Measurements from ENCODE around the gene SLC16A10.
"Not testable (repeated sequence)": the region's sequence is repeated elsewhere in the genome, so short reads cannot be mapped to it uniquely, and the experiment has no call there.

SLC16A10 gene

DNA sequence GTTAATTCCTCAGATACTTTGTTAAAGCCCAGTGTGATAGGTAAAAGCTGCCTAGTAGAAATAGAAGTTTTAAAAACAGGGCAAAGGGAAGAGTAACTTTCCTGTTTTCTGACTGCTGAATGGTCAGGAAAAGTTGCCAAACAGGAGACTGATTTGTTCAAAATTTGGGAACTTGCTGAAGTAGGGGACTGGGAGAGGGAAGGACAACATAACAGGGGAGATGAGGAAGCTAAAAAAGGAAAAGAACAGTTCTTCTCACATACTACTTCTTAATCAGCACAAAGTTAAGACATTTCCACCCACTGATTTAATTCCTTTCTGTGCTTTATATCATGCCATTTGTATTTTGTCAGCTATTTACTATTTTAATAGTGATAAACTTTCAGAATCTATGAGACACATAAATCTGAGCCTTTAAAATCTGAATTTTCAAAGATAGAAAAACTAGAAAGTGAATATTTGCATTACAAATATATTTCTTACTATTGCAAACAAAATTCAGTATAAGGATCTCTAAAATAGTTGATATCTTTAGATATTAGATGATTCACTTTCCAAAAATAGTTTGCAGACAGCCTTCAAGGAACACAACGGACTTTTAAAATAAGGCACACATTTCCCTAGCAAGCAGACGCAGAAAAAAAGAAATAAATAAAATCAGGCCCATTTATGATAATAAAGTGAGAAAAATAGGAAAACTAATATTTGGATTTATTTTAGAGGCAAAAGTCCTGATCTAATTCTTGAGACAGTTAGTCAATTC is 36.9 kb upstream of the SLC16A10 start:
- TF ChIP-seq FOXA1 (IDR thresholded peaks at IDR 0.05) (no peak), FOXM1 (IDR thresholded peaks at IDR 0.05; ENCODE audit: borderline replicate concordance) (no peak), NFRKB (IDR thresholded peaks at IDR 0.05) (no peak), ELF4 (IDR thresholded peaks at IDR 0.05) (no peak), HDGF (IDR thresholded peaks at IDR 0.05; ENCODE audit: borderline replicate concordance) (no peak), CTBP1 (IDR thresholded peaks at IDR 0.05; ENCODE audit: borderline replicate concordance) (no peak), ZNF384 (IDR thresholded peaks at IDR 0.05) (no peak), LEF1 (IDR thresholded peaks at IDR 0.05; ENCODE audit: borderline replicate concordance) (no peak), SUZ12 (IDR thresholded peaks at IDR 0.05) (no peak), SP1 (IDR thresholded peaks at IDR 0.05) (no peak), BHLHE40 (IDR thresholded peaks at IDR 0.05; ENCODE audit: borderline replicate concordance) (no peak), TARDBP (IDR thresholded peaks at IDR 0.05) (no peak), FOXK2 (IDR thresholded peaks at IDR 0.05) (no peak), ARNT (IDR thresholded peaks at IDR 0.05) (no peak), L3MBTL2 (conservative IDR thresholded peaks at IDR 0.05) (no peak)
- TF ChIP-seq, protein P1, sequence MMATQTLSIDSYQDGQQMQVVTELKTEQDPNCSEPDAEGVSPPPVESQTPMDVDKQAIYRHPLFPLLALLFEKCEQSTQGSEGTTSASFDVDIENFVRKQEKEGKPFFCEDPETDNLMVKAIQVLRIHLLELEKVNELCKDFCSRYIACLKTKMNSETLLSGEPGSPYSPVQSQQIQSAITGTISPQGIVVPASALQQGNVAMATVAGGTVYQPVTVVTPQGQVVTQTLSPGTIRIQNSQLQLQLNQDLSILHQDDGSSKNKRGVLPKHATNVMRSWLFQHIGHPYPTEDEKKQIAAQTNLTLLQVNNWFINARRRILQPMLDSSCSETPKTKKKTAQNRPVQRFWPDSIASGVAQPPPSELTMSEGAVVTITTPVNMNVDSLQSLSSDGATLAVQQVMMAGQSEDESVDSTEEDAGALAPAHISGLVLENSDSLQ (IDR thresholded peaks at IDR 0.05) = no peak
- no peak for DNase-seq (ENCODE audit: extremely low spot score)
- CTCF ChIA-PET = no interaction called here
- POLR2A ChIA-PET = no interaction called here

GRCh38 chr6:111052171-111052570 is 35.1 kb upstream of the SLC16A10 start:
- POLR2A ChIA-PET = interaction anchor here (0.9 kb wide), 1 partner anchor 9 kb away, joined by 3 read pairs; no protein-coding TSS in a partner anchor
- CTCF ChIA-PET = no interaction called here
- DNase-seq (ENCODE audit: extremely low spot score) = no peak
- TF ChIP-seq BHLHE40 (IDR thresholded peaks at IDR 0.05; ENCODE audit: borderline replicate concordance) (no peak), FOXM1 (IDR thresholded peaks at IDR 0.05; ENCODE audit: borderline replicate concordance) (no peak), FOXK2 (IDR thresholded peaks at IDR 0.05) (no peak), LEF1 (IDR thresholded peaks at IDR 0.05; ENCODE audit: borderline replicate concordance) (no peak), L3MBTL2 (conservative IDR thresholded peaks at IDR 0.05) (no peak), SUZ12 (IDR thresholded peaks at IDR 0.05) (no peak), SP1 (IDR thresholded peaks at IDR 0.05) (no peak), ARNT (IDR thresholded peaks at IDR 0.05) (no peak), FOXA1 (IDR thresholded peaks at IDR 0.05) (no peak), ELF4 (IDR thresholded peaks at IDR 0.05) (no peak), HDGF (IDR thresholded peaks at IDR 0.05; ENCODE audit: borderline replicate concordance) (no peak)
- TF ChIP-seq, protein P1 (IDR thresholded peaks at IDR 0.05) = no peak

DNA sequence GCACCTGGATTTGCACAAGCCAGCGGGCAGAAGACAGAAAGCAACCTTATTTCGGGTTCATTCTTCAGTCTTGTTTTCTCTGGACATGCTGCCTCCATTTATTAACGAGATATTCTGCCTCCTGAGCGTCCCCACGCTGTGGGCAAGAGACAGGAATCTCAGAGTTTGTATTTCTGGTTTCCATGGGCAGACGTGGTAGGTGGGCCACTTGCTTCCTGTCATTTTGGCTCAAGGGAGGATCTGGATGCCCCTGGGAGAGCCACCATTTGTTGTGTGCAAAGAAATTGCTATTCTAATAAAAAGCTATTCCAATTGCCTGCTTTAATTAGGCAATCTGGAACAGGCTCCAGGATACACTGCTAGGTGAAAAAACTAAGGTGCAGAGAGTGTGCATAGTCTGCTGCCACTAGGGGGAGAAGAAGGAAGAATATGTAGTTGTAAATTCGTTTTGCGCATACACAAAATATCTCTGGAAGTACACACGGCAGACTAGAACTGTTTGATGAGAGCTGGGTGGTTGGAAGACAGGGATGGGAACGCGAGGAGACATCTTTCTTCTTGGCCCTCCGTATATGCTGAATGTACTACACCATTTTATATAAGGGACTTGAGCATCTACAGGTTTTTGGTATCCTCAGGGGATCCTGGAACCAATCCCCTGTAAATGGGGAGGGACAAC is 30.1 kb upstream of the SLC16A10 start:
- DNase-seq (ENCODE audit: extremely low spot score) = peak; percentile 76
- no peak for TF ChIP-seq HDGF (IDR thresholded peaks at IDR 0.05; ENCODE audit: borderline replicate concordance)
- no peak for TF ChIP-seq L3MBTL2 (conservative IDR thresholded peaks at IDR 0.05)
- no peak for TF ChIP-seq ELF4 (IDR thresholded peaks at IDR 0.05)
- no peak for TF ChIP-seq FOXK2 (IDR thresholded peaks at IDR 0.05)
- TF ChIP-seq BHLHE40 (IDR thresholded peaks at IDR 0.05; ENCODE audit: borderline replicate concordance) = no peak
- TF ChIP-seq LEF1 (IDR thresholded peaks at IDR 0.05; ENCODE audit: borderline replicate concordance) = no peak
- TF ChIP-seq, protein P1 (IDR thresholded peaks at IDR 0.05) = no peak
- TF ChIP-seq SUZ12 (IDR thresholded peaks at IDR 0.05) = no peak
- no peak for TF ChIP-seq TARDBP (IDR thresholded peaks at IDR 0.05)
- no peak for TF ChIP-seq FOXA1 (IDR thresholded peaks at IDR 0.05)
- TF ChIP-seq NFRKB (IDR thresholded peaks at IDR 0.05) = no peak
- no peak for TF ChIP-seq FOXM1 (IDR thresholded peaks at IDR 0.05; ENCODE audit: borderline replicate concordance)
- TF ChIP-seq SP1 (IDR thresholded peaks at IDR 0.05) = no peak
- no peak for TF ChIP-seq CTBP1 (IDR thresholded peaks at IDR 0.05; ENCODE audit: borderline replicate concordance)
- TF ChIP-seq ZNF384 (IDR thresholded peaks at IDR 0.05) = no peak
- ChIA-PET POLR2A (interaction anchor here (0.8 kb wide), 1 partner anchor 202 kb away, joined by 5 read pairs; a partner anchor contains a TSS), CTCF (interaction anchor here (0.6 to 2.1 kb wide), 17 partner anchors 10 to 1229 kb away, joined by 3 to 14 read pairs (median 4); no protein-coding TSS in a partner anchor)

- DNase-seq (ENCODE audit: extremely low spot score) = no peak
- POLR2A ChIA-PET = no interaction called here
- TF ChIP-seq NFRKB (IDR thresholded peaks at IDR 0.05) (no peak), ZNF384 (IDR thresholded peaks at IDR 0.05) (no peak), FOXK2 (IDR thresholded peaks at IDR 0.05) (no peak), FOXA1 (IDR thresholded peaks at IDR 0.05) (no peak), CTBP1 (IDR thresholded peaks at IDR 0.05; ENCODE audit: borderline replicate concordance) (no peak), ELF4 (IDR thresholded peaks at IDR 0.05) (no peak), SUZ12 (IDR thresholded peaks at IDR 0.05) (no peak), SP1 (IDR thresholded peaks at IDR 0.05) (no peak), ARNT (IDR thresholded peaks at IDR 0.05) (no peak), L3MBTL2 (conservative IDR thresholded peaks at IDR 0.05) (no peak), FOXM1 (IDR thresholded peaks at IDR 0.05; ENCODE audit: borderline replicate concordance) (no peak), LEF1 (IDR thresholded peaks at IDR 0.05; ENCODE audit: borderline replicate concordance) (no peak), HDGF (IDR thresholded peaks at IDR 0.05; ENCODE audit: borderline replicate concordance) (no peak), TARDBP (IDR thresholded peaks at IDR 0.05) (no peak), BHLHE40 (IDR thresholded peaks at IDR 0.05; ENCODE audit: borderline replicate concordance) (no peak)
- TF ChIP-seq, protein P1 (IDR thresholded peaks at IDR 0.05) = no peak
- CTCF ChIA-PET = no interaction called here
These were observed 25.8 kb upstream of the SLC16A10 start for GRCh38 chr6:111061508-111061907.

GRCh38 chr6:111061985-111062384 is 25.3 kb upstream of the SLC16A10 start:
- CTCF ChIA-PET; DNase-seq (ENCODE audit: extremely low spot score); POLR2A ChIA-PET: not testable (repeated sequence)

- POLR2A ChIA-PET; DNase-seq (ENCODE audit: extremely low spot score); CTCF ChIA-PET: not testable (repeated sequence)
These were observed 24.4 kb upstream of the SLC16A10 start for GRCh38 chr6:111062860-111063259.
